Kidney (tissue), 14 donors: ENCODE results near the gene ANO6. TPM values are rescaled to one million over a fixed set of nuclear protein-coding genes. Genes with fewer than 3 reads are reported as not detected.

Experiments used
- DNase-seq, 5 donors: peaks; one replicate each; pipeline ENCODE4 v3.0.0-alpha.2; 2013 to 2020
- FAIRE-seq: peaks from 2 replicates; lab custom pipeline; 2012; peaks lifted over from hg19 to GRCh38; lab: Jason Lieb, UNC
- H3K27ac ChIP-seq, 2 donors: one replicate each; pipeline ENCODE4 v1.7.0; 2013; ENCODE audit warnings: low read depth in 2 of 2, low read length in 2 of 2, inconsistent platforms in 1 of 2
- H3K27me3 ChIP-seq: one replicate; pipeline ENCODE4 v1.7.1; 2013; ENCODE audit warnings: low read length, inconsistent platforms; ENCODE audit not compliant: control insufficient read depth, insufficient read depth
- H3K36me3 ChIP-seq, 3 donors: one replicate each; pipeline versions ENCODE4 v1.7.0 to v1.7.1; 2013; ENCODE audit warnings: low read length in 3 of 3, control low read depth in 1 of 3, inconsistent platforms in 1 of 3; ENCODE audit not compliant: insufficient read depth in 3 of 3, control insufficient read depth in 2 of 3
- H3K4me1 ChIP-seq, 3 donors: one replicate each; pipeline versions ENCODE4 v1.7.0 to v1.7.1; 2013; ENCODE audit warnings: low read length in 3 of 3, inconsistent platforms in 1 of 3, low read depth in 1 of 3; ENCODE audit not compliant: control insufficient read depth in 2 of 3, insufficient read depth in 2 of 3
- H3K4me3 ChIP-seq, 3 donors: one replicate each; pipeline versions ENCODE4 v1.7.0 to v1.8.1; 2013; ENCODE audit warnings: low read length in 3 of 3, control low read depth in 1 of 3, inconsistent platforms in 1 of 3
- H3K9ac ChIP-seq, 3 donors: one replicate each; pipeline versions ENCODE4 v1.7.0 to v1.7.1; 2013; ENCODE audit warnings: low read length in 3 of 3, control low read depth in 1 of 3, inconsistent platforms in 1 of 3
- H3K9me3 ChIP-seq, 3 donors: one replicate each; pipeline versions ENCODE4 v1.7.0 to v1.7.1; 2013; ENCODE audit warnings: low read length in 3 of 3, control low read depth in 1 of 3, inconsistent platforms in 1 of 3; ENCODE audit not compliant: control insufficient read depth in 2 of 3, insufficient read depth in 1 of 3
- CTCF ChIP-seq: IDR thresholded peaks from 3 replicates; pipeline ENCODE4 v1.5.1; 2012; ENCODE audit warnings: mild to moderate bottlenecking, moderate library complexity, borderline replicate concordance; ENCODE audit not compliant: insufficient read depth; ENCODE audit errors: extremely low read depth
- intact Hi-C: fragments of 100-400 bp; cut with DNase I; formaldehyde crosslinking; loops from one replicate; pipeline ENCODE4 v1.11.1; 2022
- polyA plus RNA-seq: library from polyadenylated mRNA; stranded (reverse); fragments of 350-450 nt; fragmentation: Illumina TruSeq; extraction: RNeasy Lipid Tissue Mini Kit (QIAGEN cat#74804); gene quantifications from one replicate; pipeline ENCODE4 v1.2.3, GENCODE V29; 2014; ENCODE audit warnings: low read depth, low replicate concordance; ENCODE audit not compliant: insufficient read depth
- total RNA-seq: library from RNA; stranded (reverse); fragmentation: NEBNext Ultra II Directional; extraction: Animal tissue kit (Norgen Biotek cat#: 25700); gene quantifications from one replicate; pipeline ENCODE4 v1.2.1, GENCODE V29; 2021
- donor health status: control.
- donor health status: control.
- donor health status: control.
- donor health status: control.
- donor health status: control.
- donor health status: DM: yes; HTN: yes; CAD: no.
- donor health status: Normal renal cell carcinoma (clear cell type).

ANO6 gene
- total and polyA plus RNA-seq, 2 donors from 2014 or later: 17.2 to 46.3 TPM

- Histone ChIP-seq H3K9ac (no peak overlapping the region), H3K27me3 (no peaks in the 10 kb centered on the region), H3K27ac (no peak overlapping the region), H3K4me1 (peaks cover 0 to 10% (median 3%) of the 10 kb centered on the region in 3 donors), H3K4me3 (no peak overlapping the region), H3K36me3 (no peaks in the 10 kb centered on the region), H3K9me3 (no peaks in the 10 kb centered on the region)
- intact Hi-C loops: no loop called here
- no peak for TF ChIP-seq CTCF
- FAIRE-seq (no peak), DNase-seq (no peak)
These were observed 68.4 kb downstream of the ANO6 start for GRCh38 chr12:45284096-45284901.

GRCh38 chr12:45285717-45286116, 69.8 kb downstream of the ANO6 start:
- Histone ChIP-seq H3K27ac (no peak overlapping the region), H3K9ac (no peak overlapping the region), H3K9me3 (no peaks in the 10 kb centered on the region), H3K4me3 (no peak overlapping the region), H3K36me3 (no peaks in the 10 kb centered on the region), H3K27me3 (no peaks in the 10 kb centered on the region), H3K4me1 (peaks cover 0 to 3% (median 0%) of the 10 kb centered on the region in 3 donors)
- no peak for TF ChIP-seq CTCF
- no peak for FAIRE-seq
- DNase-seq: no peak
- intact Hi-C loops: no loop called here

- H3K9ac ChIP-seq: no peak overlapping the region
- FAIRE-seq (no peak), DNase-seq (no peak)
- H3K9me3 ChIP-seq: no peaks in the 10 kb centered on the region
- H3K36me3 ChIP-seq: no peaks in the 10 kb centered on the region
- no peaks in the 10 kb centered on the region for H3K27me3 ChIP-seq
- TF ChIP-seq CTCF: no peak
- intact Hi-C loops: no loop called here
- peaks cover 0 to 3% (median 0%) of the 10 kb centered on the region in 3 donors for H3K4me1 ChIP-seq
- no peak overlapping the region for H3K27ac ChIP-seq
- no peak overlapping the region for H3K4me3 ChIP-seq
These were observed 70.7 kb downstream of the ANO6 start for GRCh38 chr12:45286621-45287020.
